Thymus (tissue), 11 donors: Measurements from ENCODE around the gene TLL2. TPM values are rescaled to one million over a fixed set of nuclear protein-coding genes. Genes with fewer than 3 reads are reported as not detected.

Experiments used
- DNase-seq, 9 donors: peaks; one replicate each; pipeline ENCODE4 v3.0.0-alpha.2; 2013; ENCODE audit warnings: low spot score in 9 of 9, low read depth in 6 of 9, missing footprints in 1 of 9
- H3K27ac ChIP-seq, 2 donors: one replicate each; pipeline ENCODE4 v1.5.1; 2013; ENCODE audit warnings: control low read depth in 1 of 2, low read depth in 1 of 2, low read length in 1 of 2, mild to moderate bottlenecking in 1 of 2, moderate library complexity in 1 of 2
- H3K27me3 ChIP-seq, 2 donors: one replicate each; pipeline ENCODE4 v1.5.1; 2013; ENCODE audit warnings: low read length in 1 of 2; ENCODE audit not compliant: control insufficient read depth in 2 of 2, insufficient read depth in 1 of 2
- H3K36me3 ChIP-seq, 2 donors: one replicate each; pipeline ENCODE4 v1.5.1; 2013; ENCODE audit warnings: low read length in 1 of 2, mild to moderate bottlenecking in 1 of 2, moderate library complexity in 1 of 2; ENCODE audit not compliant: control insufficient read depth in 2 of 2, insufficient read depth in 2 of 2
- H3K4me1 ChIP-seq, 2 donors: one replicate each; pipeline ENCODE4 v1.5.1; 2013; ENCODE audit warnings: low read length in 2 of 2; ENCODE audit not compliant: control insufficient read depth in 2 of 2, insufficient read depth in 2 of 2
- H3K4me3 ChIP-seq, 2 donors: one replicate each; pipeline ENCODE4 v1.5.1; 2013; ENCODE audit warnings: low read length in 2 of 2, control low read depth in 1 of 2, mild to moderate bottlenecking in 1 of 2
- H3K9me3 ChIP-seq, 2 donors: one replicate each; pipeline ENCODE4 v1.5.1; 2013; ENCODE audit warnings: low read length in 1 of 2, mild to moderate bottlenecking in 1 of 2; ENCODE audit not compliant: control insufficient read depth in 2 of 2, insufficient read depth in 1 of 2
- WGBS: extraction: QIAGEN DNeasy Blood & Tissue Kit; methylation state at CpG from one replicate; pipeline ENCODE4 v1.1.7; 2013; 5-methylcytosine and 5-hydroxymethylcytosine counted together
- polyA plus RNA-seq: library from polyadenylated mRNA; stranded (reverse); fragments of 200-250 nt; gene quantifications from one replicate; pipeline ENCODE4 v1.2.3, GENCODE V29; 2013
- total RNA-seq: library from RNA; stranded (reverse); fragments of 120-200 nt; gene quantifications from one replicate; pipeline ENCODE4 v1.2.4, GENCODE V29; 2013
- donor health status: healthy.

TLL2 gene
- total and polyA plus RNA-seq, 2 donors, result 0.05 to 0.23 TPM

DNA sequence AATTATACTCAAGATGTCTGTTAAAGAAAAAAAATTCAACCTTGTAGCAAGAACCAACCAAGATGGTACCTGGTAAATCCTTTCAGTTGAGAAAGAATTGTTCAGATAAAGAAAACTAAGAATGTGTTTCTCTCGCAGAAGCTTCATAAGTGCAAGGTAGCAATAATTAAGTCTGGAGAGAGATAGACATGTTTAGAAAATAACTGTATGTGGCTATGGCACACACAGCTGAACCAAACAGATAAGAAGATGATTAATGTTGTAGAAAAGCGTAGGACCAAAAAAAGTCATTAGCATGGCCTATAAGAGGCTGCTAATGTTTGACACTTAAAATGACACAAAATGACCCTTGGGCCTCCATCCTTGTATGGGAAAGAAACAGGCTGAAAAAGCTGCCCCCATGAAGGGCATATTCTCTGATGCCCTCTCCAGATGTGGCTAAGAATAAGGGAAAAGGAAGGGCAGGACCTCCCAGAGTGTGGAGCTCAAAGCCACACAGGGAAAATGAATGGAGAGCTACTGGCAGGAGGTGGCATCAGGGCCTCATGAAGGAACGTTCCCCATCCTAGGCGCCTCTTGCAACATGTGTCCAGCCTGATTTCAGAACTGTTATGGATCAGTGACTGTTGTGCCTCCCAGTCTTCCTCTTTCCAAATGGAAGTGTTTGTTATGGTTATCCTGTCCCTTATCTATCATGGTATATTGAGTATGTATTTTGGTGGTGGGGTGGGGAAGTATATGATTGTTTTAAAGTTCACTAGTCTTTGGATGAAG lies 30.7 kb downstream of the TLL2 start:
- no peak overlapping the region for H3K4me3 ChIP-seq
- no peak overlapping the region for H3K27ac ChIP-seq
- WGBS, result 73% methylated on average over 4 of the region's 4 CpGs
- peaks cover 0 to 8% of the 10 kb centered on the region in 2 donors for H3K27me3 ChIP-seq
- no peaks in the 10 kb centered on the region for H3K4me1 ChIP-seq
- no peak for DNase-seq
- no peaks in the 10 kb centered on the region for H3K9me3 ChIP-seq
- H3K36me3 ChIP-seq, result no peaks in the 10 kb centered on the region

DNA sequence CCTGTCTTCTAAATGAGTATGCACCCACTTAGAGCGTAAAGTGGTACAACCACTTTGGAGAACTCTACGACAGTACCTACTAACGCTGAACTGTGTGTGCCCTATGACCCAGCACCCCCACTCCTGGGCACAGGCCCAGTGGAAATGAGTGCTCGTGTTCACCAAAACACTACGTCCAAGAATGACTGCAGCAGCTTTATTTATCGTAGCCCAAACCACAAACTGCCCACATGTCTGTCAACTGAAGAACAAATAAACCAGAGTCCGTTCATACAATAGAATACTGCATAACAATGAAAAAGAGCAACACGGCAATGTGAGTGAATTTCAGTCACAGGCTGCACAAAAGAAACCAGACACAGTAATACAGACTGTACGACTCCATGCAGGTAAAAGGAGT lies 35.4 kb downstream of the TLL2 start:
- no peak overlapping the region for H3K4me3 ChIP-seq
- peaks cover 0 to 14% of the 10 kb centered on the region in 2 donors for H3K27me3 ChIP-seq
- DNase-seq, result no peak
- 81% methylated on average over 9 of the region's 9 CpGs for WGBS
- H3K9me3 ChIP-seq, result no peaks in the 10 kb centered on the region
- H3K4me1 ChIP-seq, result no peaks in the 10 kb centered on the region
- no peaks in the 10 kb centered on the region for H3K36me3 ChIP-seq
- H3K27ac ChIP-seq, result no peak overlapping the region

DNA sequence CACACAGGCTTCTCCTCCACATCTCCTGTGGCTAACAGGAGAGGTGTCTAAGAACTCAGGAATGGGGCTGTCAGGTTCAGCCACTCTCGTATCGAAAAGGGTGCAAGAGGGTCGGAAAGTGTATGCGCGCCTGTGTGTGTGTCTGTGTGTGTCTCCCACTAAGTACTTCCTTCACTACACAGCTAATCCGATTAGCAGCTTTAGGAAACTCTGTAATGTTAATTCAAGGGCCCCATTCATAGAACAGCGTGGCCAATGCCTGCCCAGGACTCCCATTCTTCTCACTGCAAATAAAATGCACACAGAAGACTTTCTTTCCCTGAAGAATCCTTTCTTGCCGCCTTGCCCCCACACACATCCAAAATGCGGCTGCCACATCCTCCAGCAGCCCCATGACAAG lies 39.9 kb downstream of the TLL2 start:
- no peak overlapping the region for H3K27ac ChIP-seq
- WGBS, result 92% methylated on average over 9 of the region's 9 CpGs
- no peak overlapping the region for H3K4me3 ChIP-seq
- no peak for DNase-seq
- peaks cover 0 to 6% of the 10 kb centered on the region in 2 donors for H3K27me3 ChIP-seq
- no peaks in the 10 kb centered on the region for H3K9me3 ChIP-seq
- no peaks in the 10 kb centered on the region for H3K36me3 ChIP-seq
- peaks cover 5 to 7% of the 10 kb centered on the region in 2 donors for H3K4me1 ChIP-seq

DNA sequence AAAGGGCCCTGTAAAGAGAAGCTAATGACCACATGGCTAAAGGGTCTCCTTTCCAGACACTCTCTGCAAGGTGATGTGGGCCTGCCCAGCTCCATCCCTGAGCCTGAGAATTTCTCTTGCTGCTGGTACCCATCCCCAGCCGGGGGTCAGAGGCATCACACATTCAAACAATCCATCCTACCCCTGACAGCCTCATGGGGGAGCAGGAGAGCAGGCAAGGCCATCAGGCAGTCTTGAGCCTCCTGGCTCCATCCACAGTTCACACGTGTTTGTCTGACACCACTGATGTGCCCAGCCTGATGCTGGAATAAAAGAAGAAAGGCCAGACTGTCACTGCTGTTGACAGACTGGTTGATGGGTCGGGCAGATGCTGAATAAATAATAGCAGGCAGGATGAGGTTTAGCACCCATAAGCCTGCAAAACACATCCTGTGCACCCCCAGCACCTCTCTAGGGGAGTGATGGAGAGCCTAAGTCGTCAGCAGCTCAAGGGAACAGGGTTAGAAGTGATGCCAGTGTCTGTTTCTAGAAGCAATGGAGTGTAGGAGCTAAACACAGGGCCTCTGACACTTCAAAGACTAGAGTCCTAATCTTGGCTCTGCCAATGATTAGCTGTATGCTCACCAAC lies 43.5 kb downstream of the TLL2 start:
- peaks cover 0 to 6% of the 10 kb centered on the region in 2 donors for H3K27me3 ChIP-seq
- peaks cover 10 to 12% of the 10 kb centered on the region in 2 donors for H3K4me1 ChIP-seq
- no peaks in the 10 kb centered on the region for H3K36me3 ChIP-seq
- no peaks in the 10 kb centered on the region for H3K9me3 ChIP-seq
- H3K4me3 ChIP-seq, result no peak overlapping the region
- H3K27ac ChIP-seq, result no peak overlapping the region
- WGBS, result 30% methylated on average over 4 of the region's 4 CpGs
- DNase-seq, result peak in 4 of 9 donors; percentile 4 to 43 (median 15)

DNA sequence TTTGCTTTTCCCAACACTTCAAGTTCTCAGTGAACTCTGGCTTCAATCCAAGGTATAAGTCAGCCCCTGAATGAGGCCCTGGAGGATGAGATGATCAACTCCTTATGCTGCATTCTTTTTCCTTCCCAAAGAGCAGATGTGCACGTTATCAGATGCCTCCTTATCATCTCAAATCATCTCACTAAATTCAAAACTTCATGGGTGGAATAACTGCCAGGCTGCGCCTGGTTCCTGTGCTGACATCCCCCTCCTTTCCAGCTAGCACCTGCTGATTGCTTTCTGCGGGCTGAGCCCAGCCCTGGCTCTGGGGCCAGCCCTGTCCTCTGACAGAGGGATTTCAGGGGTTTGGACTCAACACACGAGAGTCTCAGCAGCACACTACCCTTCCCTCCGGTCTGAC lies 44.9 kb downstream of the TLL2 start:
- WGBS, result 27% methylated on average over 5 of the region's 5 CpGs
- no peaks in the 10 kb centered on the region for H3K9me3 ChIP-seq
- peaks cover 0 to 2% of the 10 kb centered on the region in 2 donors for H3K27me3 ChIP-seq
- H3K4me3 ChIP-seq, result no peak overlapping the region
- no peak overlapping the region for H3K27ac ChIP-seq
- H3K36me3 ChIP-seq, result no peaks in the 10 kb centered on the region
- DNase-seq, result no peak
- peaks cover 10 to 12% of the 10 kb centered on the region in 2 donors for H3K4me1 ChIP-seq

DNA sequence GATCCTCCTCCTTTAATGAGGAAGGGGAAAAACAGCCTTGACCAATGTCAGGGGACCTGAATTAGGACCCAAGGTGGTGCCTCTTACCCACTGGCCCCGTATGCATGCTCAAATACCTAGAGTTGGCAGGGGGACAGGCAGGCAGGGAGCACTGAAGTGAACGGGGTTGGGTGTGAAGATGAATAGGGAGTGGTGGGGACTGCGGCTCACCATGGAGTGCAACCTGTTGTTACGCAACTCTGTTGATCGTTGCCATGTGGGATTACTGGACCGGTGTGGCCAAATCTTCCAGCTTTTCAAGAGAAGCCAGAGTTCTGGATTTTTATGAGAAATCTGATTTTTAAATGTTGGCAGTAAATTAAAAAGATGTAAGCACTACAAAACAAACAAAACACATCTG lies 48.1 kb downstream of the TLL2 start:
- 95% methylated on average over 6 of the region's 6 CpGs for WGBS
- no peak overlapping the region for H3K27ac ChIP-seq
- H3K4me3 ChIP-seq, result no peak overlapping the region
- no peaks in the 10 kb centered on the region for H3K9me3 ChIP-seq
- DNase-seq, result no peak
- H3K4me1 ChIP-seq, result peaks cover 10 to 12% of the 10 kb centered on the region in 2 donors
- no peaks in the 10 kb centered on the region for H3K27me3 ChIP-seq
- no peaks in the 10 kb centered on the region for H3K36me3 ChIP-seq

DNA sequence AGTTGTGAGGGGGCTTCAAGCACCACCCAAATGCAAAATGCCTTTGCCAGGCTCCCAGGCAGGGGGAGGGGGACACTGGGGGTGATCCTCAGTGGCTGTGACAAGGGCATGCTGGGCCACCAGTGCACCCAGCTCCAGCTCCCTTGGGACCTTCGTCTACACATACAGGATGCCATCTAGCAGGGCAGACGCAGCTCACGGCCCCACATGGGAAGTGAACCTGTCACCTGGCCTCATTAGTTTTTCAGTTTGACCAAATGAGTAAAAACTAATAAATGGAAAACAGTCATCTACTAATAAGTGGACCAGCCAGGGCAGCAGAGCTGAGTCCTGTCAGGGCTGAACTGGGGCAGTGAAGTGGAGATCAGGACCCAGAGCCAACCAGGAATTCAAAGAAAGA lies 50.2 kb downstream of the TLL2 start:
- no peaks in the 10 kb centered on the region for H3K36me3 ChIP-seq
- no peaks in the 10 kb centered on the region for H3K9me3 ChIP-seq
- H3K4me3 ChIP-seq, result no peak overlapping the region
- H3K27ac ChIP-seq, result no peak overlapping the region
- DNase-seq, result no peak
- WGBS, result 90% methylated on average over 3 of the region's 3 CpGs
- peaks cover 1 to 4% of the 10 kb centered on the region in 2 donors for H3K4me1 ChIP-seq
- H3K27me3 ChIP-seq, result no peaks in the 10 kb centered on the region

DNA sequence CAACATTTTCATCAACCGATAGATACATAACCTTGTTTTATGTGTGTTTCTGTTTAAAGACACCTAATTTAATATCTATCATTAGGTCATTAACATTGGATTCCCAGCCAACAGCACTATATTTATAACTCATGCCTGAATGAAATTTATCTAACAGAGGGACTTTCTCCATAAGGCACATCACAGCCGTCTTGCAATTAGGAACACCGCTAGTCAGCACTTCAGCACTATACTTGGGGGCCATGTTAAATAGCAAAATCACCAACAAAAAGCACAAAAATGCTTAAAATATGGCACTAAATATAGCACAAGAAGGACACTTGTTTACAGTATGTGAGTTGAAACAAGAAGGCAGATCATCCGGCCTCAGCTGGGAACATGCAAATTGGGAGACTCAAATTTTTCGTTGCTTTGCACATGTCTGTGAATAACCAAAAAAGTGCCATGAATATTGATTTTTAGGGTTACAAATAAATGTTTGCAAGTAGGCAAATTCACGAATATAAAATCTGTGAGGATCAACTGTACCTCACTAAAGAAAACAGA lies 51.0 kb downstream of the TLL2 start:
- DNase-seq, result no peak
- WGBS, result 95% methylated on average over 6 of the region's 6 CpGs
- H3K27ac ChIP-seq, result no peak overlapping the region

DNA sequence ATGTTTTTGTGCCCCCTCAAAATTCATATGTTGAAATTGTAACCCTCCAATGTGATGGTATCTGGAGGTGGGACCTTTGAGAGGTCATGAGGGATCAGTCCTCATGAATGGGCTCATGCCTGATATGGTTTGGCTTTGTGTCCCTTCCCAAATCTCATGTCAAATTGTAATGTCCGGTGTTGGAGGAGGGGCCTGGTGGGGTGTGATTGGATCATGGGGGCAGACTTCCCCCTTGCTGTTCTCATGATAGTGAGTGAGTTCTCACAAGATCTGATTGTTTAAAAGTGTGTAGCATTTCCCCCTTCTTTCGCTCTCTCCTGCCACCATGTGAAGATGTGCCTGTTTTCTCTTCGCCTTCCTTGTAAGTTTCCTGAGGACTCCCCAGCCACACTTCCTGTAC lies 53.4 kb downstream of the TLL2 start:
- Histone ChIP-seq H3K4me1 (no peaks in the 10 kb centered on the region), H3K36me3 (no peaks in the 10 kb centered on the region), H3K4me3 (no peak overlapping the region), H3K27me3 (no peaks in the 10 kb centered on the region), H3K9me3 (no peaks in the 10 kb centered on the region), H3K27ac (no peak overlapping the region)
- no peak for DNase-seq
- 97% methylated on average over 3 of the region's 3 CpGs for WGBS

More for the DNA sequence above, 51.0 kb downstream of the TLL2 start:
- Histone ChIP-seq H3K4me3 (no peak overlapping the region), H3K27me3 (no peaks in the 10 kb centered on the region), H3K9me3 (no peaks in the 10 kb centered on the region), H3K36me3 (no peaks in the 10 kb centered on the region), H3K4me1 (peaks cover 0 to 3% of the 10 kb centered on the region in 2 donors)
